Fibroblast of skin of left quadriceps (primary cell): Measurements from ENCODE around the gene SLC5A4.

Experiments
- DNase-seq, 2 experiments: peaks; one replicate each; pipeline ENCODE4 v3.0.0-alpha.2; 2013; ENCODE audit warnings: low read depth in 2 of 2

Gene SLC5A4

DNA sequence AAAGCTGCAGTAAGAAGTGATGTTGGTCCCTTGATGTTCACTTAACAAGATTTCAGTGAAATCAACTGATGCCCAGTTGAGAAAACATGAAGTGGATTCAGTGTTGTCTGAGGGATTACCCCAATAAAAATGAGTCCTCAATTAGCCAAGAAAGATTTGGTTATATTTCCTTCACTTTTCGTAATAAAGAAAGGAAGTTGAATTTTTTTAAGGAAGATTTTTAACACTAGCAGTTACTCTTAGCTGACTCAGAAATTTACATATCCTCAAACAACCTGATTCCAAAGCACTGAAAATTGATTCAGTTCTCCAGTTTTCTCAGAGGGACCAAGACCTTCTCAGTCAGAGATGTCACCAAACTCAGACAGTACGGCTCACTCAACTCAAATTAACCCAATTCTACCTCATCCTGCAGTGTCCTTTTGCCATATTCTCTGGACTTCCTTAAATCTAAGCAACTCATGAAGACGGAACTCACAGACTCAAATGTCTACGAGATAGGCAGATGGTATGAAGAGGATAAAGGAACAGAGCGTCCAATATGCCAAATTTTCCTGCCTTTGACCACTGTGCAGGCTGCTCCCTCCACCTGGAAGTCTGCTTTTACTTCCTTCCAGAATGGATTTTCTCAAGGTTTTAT is 22.8 kb downstream of the SLC5A4 start:
- DNase-seq, result no peak

DNA sequence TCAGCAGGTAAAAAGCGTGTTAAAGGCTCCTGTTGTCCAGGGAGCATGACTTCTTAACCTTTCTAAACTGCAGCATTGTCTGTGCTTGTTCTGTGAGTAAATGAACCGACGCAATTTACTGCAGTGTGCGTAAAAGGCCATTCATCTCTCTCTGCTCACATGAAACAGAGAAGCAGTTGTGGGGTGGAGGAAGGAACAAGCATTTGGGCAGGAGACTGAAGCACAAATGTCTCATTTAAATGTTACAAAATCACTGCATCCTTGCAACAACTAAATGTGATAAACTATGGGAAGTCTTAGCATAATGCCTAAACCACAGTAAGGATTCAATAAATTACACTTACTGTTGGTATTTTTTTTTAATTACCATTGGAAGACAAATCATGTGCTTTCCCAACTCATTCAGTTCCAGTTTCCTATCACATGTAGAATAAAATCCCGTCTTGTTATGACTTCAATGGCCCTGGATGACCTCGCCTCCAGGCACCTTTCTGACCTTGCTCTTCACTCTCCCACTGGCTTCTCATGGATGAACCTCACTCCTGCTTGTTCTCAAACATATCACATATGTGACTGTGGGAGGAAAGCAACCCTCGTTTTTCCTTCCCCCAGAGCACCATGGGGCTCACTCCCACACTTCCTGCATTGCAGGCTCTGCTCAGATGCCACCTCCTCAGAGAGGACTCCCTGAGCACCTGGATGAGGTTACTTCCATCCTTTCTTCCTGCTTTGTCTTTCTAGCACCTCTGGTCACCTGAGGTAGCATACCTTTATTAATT is 28.6 kb downstream of the SLC5A4 start:
- no peak for DNase-seq

DNA sequence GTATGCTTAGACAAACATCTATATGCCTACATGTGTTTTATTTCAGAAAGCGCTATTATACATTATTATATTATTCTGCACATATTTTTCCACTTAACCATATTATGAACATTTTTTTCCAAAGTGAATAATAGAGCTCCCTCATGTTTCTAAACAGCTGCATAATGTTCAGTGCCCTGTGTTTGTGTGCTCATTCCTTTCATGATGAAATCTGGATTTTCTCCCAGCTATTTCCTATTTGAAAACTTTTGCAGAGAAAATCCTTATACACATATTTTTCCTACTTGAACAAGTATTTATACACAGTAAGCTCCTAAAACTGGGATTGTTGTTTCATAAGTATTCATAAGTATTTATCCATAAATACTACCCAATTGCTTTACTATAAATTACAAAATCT is 32.2 kb downstream of the SLC5A4 start:
- DNase-seq, result no peak

DNA sequence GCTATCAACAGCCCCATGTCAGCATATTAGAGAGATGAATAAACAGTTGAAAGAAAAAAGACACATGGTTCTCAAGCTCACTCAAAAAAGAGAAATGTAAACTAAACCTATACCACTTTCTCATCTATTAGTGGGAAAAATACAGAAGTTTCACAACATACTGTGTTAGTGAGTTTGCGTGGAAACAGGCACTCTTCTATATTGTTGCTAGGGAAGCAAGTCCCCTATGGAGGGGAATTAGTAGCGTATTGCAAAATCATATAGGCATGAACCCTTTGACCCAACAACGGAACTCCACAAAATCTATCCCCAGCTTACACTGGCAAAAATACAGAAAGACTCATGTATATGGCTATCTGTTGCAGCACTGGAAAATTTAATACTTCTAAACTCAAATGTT is 36.1 kb downstream of the SLC5A4 start:
- no peak for DNase-seq

DNA sequence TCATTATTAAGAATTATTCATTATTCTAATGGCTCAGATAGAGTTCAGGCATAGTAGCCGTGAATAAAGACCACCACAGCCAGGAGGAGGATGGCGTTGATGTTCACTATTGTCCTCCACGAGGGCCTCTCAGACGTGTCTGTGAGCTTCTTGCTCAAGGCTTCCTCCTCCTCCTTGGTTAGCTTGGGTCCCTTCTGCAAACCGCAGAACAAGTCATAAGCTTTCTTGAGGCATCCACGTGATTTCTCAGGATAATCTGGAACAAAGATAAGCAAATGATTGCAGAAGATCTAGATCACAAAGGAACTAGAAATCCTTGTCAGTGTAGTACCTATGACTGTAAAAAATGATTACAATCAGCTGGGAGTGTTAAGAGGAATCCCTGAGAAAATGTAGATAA is 36.7 kb downstream of the SLC5A4 start:
- DNase-seq, result no peak

DNA sequence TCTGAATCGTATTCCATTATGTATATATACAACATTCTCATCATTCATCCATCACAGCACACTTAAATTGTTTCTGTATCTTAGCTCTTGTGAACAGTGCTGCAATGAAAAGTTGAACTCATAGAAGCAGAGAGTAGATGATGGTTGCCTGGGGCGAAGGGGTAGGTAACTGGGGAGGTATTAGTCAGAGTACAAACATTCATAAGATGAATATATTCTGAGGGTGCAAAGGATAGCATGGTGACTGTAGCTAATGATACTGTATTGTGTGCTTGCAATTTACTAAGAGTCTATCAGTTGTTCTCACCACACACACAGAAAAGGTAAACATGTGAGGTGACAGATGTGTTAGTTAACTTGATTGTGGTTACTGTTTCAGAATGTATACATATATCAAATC is 37.7 kb downstream of the SLC5A4 start:
- DNase-seq, result no peak

DNA sequence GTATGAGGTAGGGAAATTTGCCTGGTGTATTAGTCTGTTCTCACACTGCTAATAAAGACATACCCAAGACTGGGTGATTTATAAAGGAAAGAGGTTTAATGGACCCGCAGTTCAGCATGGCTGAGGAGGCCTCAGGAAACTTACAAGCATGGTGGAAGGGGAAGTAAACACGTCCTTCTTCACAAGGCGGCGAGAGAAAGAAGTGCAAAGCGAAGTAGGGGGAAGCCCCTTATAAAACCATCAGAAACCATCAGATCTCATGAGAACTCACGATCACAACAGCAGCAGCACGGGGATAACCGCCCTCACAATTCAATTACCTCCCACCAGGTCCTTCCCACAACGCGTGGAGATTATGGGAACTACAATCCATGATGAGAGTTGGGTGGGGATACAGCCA is 38.2 kb downstream of the SLC5A4 start:
- no peak for DNase-seq

DNA sequence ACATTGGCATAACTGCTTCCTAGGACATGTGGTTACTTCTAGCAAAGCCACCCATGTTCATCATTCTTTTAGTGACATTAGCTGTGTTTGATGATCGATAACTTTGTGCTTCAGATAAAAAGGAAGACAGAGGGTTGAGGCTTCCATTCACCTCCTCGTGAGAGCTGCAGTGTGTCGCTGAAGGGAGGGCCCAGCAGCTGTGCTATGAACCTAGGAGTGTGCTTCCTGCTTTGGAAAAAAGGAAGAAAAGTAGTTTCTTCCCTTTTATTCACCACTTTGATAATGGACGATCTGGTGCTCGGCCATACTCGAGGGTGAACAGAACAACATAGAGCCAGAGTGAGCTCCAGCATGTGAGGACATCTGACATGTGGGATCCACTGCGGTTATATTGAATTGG is 44.1 kb downstream of the SLC5A4 start:
- no peak for DNase-seq

DNA sequence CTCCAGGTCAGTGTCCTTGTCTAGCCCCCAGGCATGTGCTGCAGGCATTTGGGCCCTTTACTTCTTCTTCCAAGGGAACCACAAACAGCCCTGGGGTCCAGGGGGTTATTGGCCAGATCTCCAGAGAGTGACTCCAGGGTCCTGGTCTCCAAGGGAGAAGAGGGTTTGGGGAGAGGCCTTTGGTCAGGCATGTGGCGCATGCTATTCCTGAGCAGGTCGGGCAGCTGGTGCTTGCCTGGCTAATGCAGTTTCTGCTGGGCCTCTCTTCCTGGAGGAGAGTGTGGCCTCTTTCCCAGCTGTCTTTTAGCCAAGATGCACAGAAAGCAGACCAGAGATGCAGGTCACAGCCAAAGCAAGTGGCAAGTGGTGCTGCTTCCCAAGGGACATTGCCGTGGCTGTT is 46.5 kb downstream of the SLC5A4 start:
- DNase-seq, result no peak

DNA sequence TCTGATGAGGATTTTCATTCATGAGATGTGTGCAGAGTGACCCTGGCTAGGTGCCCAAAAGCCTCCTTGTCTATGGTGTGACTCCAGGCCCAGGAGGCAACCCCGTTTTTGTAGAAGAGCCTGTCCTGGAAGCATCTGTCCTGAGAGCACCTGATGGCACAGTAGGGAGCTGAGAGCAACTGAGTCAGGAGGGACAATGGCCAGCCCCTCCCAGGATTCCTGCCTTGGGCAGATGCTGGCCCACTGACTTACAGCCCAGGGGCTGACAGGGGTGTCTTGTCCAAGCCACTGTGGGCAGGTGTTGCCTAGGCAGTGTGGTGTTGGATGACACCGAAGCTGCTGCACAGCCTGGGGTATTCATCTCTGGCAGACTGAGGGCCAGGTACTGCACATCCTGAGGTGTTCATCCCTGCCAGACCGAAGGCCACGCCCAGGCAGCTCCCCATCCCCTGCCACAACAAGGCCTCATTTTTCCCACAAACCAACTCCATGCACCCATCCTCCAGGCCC is 47.1 kb downstream of the SLC5A4 start:
- DNase-seq, result no peak

DNA sequence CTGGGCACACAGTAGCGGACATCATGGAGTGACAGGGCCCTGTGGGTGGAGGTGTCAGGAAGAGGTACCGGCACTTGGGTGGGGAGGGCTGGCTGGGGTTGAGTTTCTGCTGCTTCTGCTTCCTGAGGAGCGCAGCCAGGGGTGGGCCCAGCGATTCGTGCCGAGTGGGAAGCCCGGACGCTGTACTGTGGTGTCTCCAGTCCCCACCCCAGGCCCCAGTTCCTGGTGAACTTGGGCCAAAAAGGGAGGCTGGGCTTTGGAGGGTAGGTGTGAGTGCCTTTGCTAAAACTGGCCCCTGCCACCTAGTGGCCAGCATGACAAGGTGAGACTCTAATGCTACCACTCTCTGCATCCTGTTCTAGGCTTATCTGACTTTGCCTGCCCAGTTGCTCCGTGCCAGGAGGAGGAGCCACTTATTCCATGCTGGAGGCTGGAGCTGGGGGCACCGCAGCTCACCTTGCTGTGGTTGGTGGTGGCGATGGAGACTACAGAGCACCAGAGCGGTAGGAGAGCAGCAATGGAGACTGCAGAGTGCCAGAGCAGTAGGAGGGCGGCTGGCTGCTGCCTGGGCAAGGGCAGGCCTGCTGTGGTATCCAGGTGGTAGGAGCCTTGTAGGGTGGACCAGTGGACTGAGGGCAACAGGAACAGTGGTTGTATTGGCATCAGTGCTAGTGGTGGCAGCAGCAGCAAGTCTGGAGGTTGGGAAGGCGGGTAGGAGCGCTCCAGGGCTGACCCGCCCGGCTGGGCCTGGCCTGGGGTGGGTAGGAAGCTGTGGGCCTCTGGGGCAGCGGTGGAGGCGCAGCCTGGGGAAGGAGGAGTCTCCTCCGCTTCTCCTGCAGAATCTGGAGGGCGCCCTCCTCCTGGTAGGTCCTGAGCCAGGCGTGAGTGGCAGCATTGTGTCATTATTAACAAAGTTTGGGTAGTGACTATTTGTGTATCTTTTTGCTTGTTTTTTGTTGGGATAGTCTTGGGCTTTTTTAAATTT is 48.1 kb downstream of the SLC5A4 start:
- DNase-seq, result no peak

DNA sequence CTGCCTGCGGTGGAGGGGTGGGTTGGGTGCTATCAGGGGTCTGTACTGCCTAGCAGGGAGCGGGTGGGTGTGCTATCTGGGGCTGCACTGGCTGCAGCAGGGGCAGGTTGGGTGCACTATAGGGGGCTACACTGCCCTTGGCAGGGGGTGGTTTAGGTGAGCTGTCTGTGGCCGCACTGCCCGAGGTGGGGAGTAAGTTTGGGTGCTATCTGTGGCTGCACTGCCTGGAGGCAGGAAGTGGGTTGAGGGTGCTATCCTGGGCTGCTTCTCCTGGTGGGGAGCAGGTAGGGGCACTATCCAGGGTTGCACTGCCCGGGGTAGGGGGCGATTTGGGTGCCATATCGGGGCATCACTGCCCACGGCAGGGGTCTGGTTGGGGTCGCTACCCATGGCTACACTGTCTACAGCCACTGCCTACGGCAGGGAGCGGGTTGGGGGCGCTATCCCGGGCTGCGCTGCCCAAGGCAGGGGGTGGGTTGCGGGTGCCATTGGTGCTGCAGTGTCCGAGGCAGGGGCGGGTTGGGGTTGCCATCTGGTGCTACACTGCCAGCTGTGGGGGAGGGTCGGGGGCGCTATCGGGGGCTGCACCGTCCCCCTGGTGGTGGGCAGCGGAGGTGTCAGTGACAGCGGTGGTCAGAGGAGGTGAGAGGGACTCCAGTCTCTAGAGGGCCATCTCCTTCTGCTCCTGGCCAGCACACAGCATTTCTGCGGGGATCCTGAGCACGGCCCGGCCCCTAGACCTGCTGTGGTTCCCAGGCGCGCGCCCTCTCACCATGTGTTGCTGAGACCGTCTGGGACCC is 49.0 kb downstream of the SLC5A4 start:
- no peak for DNase-seq

DNA sequence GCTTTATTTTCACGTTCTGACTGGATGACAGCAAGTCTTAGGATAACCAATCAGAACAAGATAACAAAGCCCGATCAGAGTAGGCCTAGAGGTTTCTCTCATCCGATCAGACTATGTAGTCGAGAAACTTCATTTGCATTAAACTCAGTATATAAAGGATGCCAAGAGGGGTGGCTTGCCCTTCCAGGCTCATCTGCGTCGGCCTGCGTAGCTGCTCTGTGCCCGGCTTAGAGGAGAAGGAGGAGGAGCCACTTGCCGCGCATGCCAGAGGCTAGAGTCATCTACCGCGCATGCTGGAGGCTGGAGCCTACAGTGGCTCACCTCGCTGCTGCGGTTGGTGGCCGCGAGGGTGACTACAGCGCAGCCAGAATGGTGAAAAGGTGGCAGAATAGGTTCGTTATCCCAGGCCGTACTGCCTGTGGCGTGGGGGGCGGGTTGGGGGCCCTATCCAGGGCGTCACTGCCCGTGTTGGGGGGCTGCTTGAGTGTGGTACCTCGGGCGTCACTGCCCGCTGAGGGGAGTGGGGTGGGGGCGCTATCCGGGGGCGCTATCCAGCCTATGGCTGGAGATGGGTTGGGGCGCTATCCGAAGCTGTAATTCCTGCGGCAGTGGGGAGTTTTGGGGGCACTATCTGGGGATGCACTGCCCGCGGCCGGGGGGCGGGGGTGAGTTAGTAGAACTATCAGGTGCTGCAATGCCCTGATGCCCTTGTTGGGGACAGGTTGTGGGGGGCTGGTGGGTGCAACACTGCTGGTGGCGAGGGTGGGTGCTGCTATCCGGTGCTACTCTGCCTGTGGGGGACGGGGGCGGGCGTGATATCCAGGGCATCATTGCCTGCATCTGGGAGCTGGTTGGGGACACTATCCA is 50.1 kb downstream of the SLC5A4 start, which contains the start of gene RFPL2:
Gene RFPL2 (minus strand): TSS at position 218 of the 867 bp plus-strand sequence. CDS start 2,622 bp downstream, outside the sequence.
- DNase-seq, result no peak

DNA sequence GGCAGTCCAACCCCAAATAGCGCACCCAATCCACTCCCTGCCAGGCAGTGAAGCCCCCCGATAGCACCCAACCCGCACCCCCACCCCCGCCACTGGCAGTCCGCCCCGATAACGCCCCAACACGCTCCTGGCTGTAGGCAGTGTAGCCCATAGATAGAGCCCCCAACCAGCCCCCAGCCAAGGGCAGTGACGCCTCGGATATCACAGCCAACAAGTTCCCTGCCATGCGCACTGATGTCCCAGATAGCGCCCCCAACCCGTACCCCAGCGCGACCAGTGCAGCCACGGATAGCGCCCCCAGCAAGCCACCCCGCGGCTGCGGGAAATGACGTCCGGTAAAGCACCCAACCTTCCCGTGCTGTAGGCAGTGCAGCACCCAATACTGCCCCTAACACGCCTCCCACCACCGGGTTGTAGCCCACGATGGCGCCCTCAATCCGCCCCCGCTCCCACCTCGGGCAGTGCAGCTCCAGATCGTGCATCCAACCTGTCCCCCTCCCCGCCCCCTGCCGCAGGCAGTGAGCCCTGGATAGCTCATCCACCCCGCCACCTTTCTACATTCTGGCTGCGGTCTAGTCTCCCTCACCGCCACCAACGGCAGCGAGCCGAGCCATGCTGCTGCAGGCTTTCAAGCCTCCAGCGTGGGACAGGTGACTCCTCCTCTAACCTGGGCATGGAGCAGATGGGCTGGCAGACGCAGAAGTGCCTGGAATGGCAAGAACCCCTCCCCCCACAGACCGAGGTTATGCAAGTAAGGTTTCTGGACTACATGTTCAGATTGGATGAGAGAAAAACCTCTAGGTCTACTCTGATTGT is 50.9 kb downstream of the SLC5A4 start:
- no peak for DNase-seq

DNA sequence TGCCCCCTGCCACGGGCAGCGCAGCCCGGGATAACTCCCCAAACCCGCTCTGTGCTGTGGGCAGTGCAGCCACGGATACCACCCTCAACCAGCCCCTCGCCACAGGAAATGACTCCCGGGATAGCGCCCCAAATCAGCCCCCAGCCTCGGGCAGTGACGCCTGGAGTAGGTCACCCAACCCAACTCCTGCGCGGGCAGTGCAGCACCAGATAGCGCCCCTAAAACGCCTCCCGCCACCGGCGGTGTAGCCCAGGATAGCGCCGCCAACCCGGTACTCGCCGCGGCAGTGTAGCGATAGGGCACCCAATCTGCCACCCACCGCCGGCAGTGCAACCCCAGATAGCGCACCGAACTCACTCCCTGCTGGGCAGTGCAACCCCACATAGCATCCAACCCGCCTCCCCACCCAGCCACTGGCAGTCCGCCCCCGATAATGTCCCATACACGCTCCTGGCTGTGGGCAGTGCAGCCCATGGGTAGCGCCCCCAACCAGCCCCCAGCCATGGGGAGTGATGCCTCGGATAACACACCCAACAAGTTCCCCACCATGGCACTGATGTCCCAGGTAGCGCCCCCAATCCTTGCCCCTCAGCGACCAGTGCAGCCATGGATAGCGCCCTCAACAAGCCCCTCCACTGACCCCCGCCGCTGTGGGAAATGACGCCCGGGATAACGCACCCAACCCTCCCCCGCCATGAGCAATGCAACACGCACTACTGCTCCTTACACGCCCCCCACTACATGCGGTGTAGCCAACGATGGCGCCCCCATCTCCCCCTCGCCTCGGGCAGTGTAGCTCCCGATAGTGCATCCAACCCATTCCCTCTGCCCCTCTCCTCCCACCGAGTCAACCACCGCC is 51.7 kb downstream of the SLC5A4 start:
- no peak for DNase-seq

DNA sequence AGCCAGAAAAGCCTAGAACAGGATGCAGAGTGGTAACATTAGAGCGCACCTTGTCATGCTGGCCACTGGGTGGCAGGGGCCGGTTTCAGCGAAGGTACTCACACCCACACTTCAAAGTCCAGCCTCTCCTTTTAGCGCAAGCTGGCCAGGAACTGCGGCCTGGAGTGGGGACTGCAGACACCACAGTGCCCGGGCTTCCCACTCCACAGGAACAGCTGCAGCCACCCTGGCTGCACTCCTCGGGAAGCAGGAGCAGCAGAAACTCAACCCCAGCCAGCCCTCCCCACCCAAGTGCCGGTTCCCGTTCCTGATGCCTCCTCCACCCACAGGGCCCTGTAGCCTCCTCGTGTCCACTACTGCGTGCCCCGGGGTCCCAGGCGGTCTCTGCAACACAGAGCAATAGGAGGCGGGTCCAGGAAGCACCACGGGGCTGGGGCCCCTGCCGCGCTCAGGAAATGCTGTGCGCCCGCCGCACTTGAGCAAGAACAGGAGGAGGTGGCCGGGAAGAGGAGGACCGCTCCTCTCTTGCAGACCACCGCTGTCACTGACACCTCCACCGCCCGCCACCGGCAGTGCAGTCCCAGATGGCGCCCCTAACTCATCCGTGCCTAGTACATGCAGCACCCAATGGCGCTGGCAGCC is 52.5 kb downstream of the SLC5A4 start:
- DNase-seq, result no peak

DNA sequence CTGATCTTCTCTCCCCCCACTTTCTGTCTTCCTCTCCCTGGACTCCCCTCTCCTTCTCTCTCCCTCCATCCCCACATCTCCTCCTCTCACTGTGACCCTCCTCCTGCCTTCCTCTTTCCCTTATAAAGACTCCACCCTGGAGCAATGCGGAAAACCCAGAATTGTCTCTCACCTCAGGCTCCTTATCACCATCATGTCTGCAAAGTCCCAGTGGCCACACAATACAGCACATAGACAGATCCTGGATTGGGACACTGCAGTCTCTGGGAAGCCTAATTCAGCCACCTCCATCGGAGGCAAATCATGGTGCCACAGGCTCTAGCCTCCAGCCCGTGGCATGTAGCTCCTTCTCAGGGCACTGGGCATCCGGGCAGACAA is 53.0 kb downstream of the SLC5A4 start:
- DNase-seq, result no peak

DNA sequence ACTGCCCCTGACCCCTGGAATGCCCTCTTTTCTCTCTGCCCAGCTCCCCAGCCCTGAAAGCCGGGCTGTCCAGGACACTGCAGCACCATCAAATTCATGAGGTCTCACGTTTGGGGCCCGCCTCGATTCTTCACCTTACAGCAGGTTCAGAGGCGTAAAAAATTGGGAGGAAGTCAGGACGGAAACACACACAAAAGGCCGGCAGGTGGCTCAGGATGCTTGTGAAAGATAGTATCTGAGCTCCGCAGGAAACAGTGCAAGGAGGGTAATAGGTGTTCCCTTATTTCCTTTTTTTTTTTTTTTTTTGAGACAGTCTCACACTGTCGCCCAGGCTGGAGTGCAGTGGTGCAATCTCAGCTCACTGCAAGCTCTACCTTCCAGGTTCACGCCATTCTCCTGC is 54.4 kb downstream of the SLC5A4 start:
- DNase-seq, result no peak
